ENCODE data around the gene KIFBP. TPM values are rescaled to one million over a fixed set of nuclear protein-coding genes. Genes with fewer than 3 reads are reported as not detected.

The KIFBP gene
- total and polyA plus RNA-seq, 2 of the 13 experiments (the other 11 are each of a cell fraction or from before 2014, with no cell fraction given) = 13.0 to 21.9 TPM

- TF ChIP-seq ZBTB7A (CRISPR knock-in tag; IDR thresholded peaks at IDR 0.05) (no peak), ZNF382 (CRISPR knock-in tag; IDR thresholded peaks at IDR 0.05; ENCODE audit: borderline replicate concordance) (no peak), THAP7 (CRISPR knock-in tag; IDR thresholded peaks at IDR 0.05) (no peak), ETV6 (CRISPR knock-in tag; conservative IDR thresholded peaks at IDR 0.05) (peak; percentile 60; the same call in 1 of the 2 replicates), AKAP8 (CRISPR knock-in tag; IDR thresholded peaks at IDR 0.05) (0 out of 2 replicates have a peak, but pooled peaks have one; percentile 38), ZNF101 (CRISPR knock-in tag; IDR thresholded peaks at IDR 0.05; ENCODE audit: borderline replicate concordance, low read depth) (0 out of 2 replicates have a peak, but pooled peaks have one; percentile 60), HDAC1 (CRISPR knock-in tag; IDR thresholded peaks at IDR 0.05) (peak; percentile 96), ZNF225 (CRISPR knock-in tag; IDR thresholded peaks at IDR 0.05) (peak; percentile 81), KDM5A (IDR thresholded peaks at IDR 0.05; ENCODE audit: borderline replicate concordance, low read length) (peak; percentile 90), RBM39 (IDR thresholded peaks at IDR 0.05; ENCODE audit: low read depth, low read length, poor library complexity, severe bottlenecking) (peak; percentile 71), ATF7 (IDR thresholded peaks at IDR 0.05) (no peak), ATF7 (CRISPR knock-in tag; IDR thresholded peaks at IDR 0.05) (0 out of 2 replicates have a peak, but pooled peaks have one; percentile 53), PAX8 (CRISPR knock-in tag; IDR thresholded peaks at IDR 0.05; ENCODE audit: borderline replicate concordance) (peak; percentile 75; the same call in 1 of the 2 replicates), ZFP82 (CRISPR knock-in tag; IDR thresholded peaks at IDR 0.05; ENCODE audit: borderline replicate concordance) (peak; percentile 71; the same call in 1 of the 2 replicates), BCL6 (CRISPR knock-in tag; IDR thresholded peaks at IDR 0.05) (peak; percentile 55; the same call in 1 of the 2 replicates), ZNF576 (CRISPR knock-in tag; IDR thresholded peaks at IDR 0.05) (0 out of 2 replicates have a peak, but pooled peaks have one; percentile 69), ZNF891 (CRISPR knock-in tag; IDR thresholded peaks at IDR 0.05) (peak; percentile 56; the same call in 1 of the 2 replicates), ZNF616 (CRISPR knock-in tag; IDR thresholded peaks at IDR 0.05; ENCODE audit: low read depth) (no peak), SNRNP70 (IDR thresholded peaks at IDR 0.05; ENCODE audit: low read depth, low read length) (no peak), HNRNPL (IDR thresholded peaks at IDR 0.05; ENCODE audit: low read depth, low read length) (0 out of 2 replicates have a peak, but pooled peaks have one; percentile 18), ZNF18 (CRISPR knock-in tag; IDR thresholded peaks at IDR 0.05; ENCODE audit: insufficient replicate concordance) (peak; percentile 43), DMTF1 (CRISPR knock-in tag; IDR thresholded peaks at IDR 0.05) (peak; percentile 74; the same call in 1 of the 2 replicates), ERF (CRISPR knock-in tag; IDR thresholded peaks at IDR 0.05) (peak; percentile 72), AGO2 (optimal IDR thresholded peaks at IDR 0.05; ENCODE audit: low read depth, low read length) (peak; percentile 92), ZNF256 (CRISPR knock-in tag; conservative IDR thresholded peaks at IDR 0.05) (peak; percentile 9)
These were observed 32.6 kb upstream of the KIFBP start, which contains the start of gene DDX21 (continued) for GRCh38 chr10:68955832-68956532.
